A549 (cell line): Measurements from ENCODE around the gene ANXA2. TPM values are rescaled to one million over a fixed set of nuclear protein-coding genes. Genes with fewer than 3 reads are reported as not detected.
"Not testable (repeated sequence)": the region's sequence is repeated elsewhere in the genome, so short reads cannot be mapped to it uniquely, and the experiment has no call there.

ENCODE experiments used
- ATAC-seq, 2 experiments: fragments of 200-7000 bp in 1 of 2; fragments of >200 bp in 1 of 2; cut with Nextera tagmentation in 1 of 2; cut with Tn5 transposase in 1 of 2; 3 replicates each; pipeline versions ENCODE4 v1.8.0 to v1.9.1; 2018 to 2020; ENCODE audit warnings: mild to moderate bottlenecking in 1 of 2, moderate library complexity in 1 of 2
- CTCF ChIA-PET: fragments of 300-600 bp; sonication (Branson Sonifier 250); formaldehyde crosslinking; extraction: SDS; loops from one replicate; lab custom pipeline; 2021; ENCODE audit warnings: antibody characterized with exemption, inconsistent platforms; lab: Yijun Ruan, JAX
- POLR2A ChIA-PET: fragments of 350-600 bp; formaldehyde crosslinking; extraction: SDS; loops from one replicate; lab custom pipeline; 2021; ENCODE audit warnings: antibody characterized with exemption, inconsistent platforms; lab: Yijun Ruan, JAX
- DNase-seq, 2 experiments: peaks; one replicate each; pipeline versions ENCODE4 v3.0.0 to v3.0.0-alpha.2; 2011 to 2016; ENCODE audit warnings: low read depth in 1 of 2, low spot score in 1 of 2
- FAIRE-seq: peaks from 2 replicates; lab custom pipeline; 2011; peaks lifted over from hg19 to GRCh38; lab: Jason Lieb, UNC
- H3K27ac ChIP-seq, 2 experiments: fragments of >200 bp; sonication (Bioruptor Twin); formaldehyde crosslinking; 3 replicates each; pipeline ENCODE4 v1.5.1; 2016 to 2017
- H3K4me1 ChIP-seq: fragments of >200 bp; sonication (Bioruptor Twin); formaldehyde crosslinking; 3 replicates; pipeline ENCODE4 v1.6.1; 2016
- H3K4me2 ChIP-seq: fragments of >200 bp; sonication (Bioruptor Twin); formaldehyde crosslinking; 3 replicates; pipeline ENCODE4 v1.6.1; 2016
- H3K4me3 ChIP-seq: fragments of >200 bp; sonication (Bioruptor Twin); formaldehyde crosslinking; 3 replicates; pipeline ENCODE4 v1.5.1; 2016
- H3K9me3 ChIP-seq: fragments of >200 bp; sonication (Bioruptor Twin); formaldehyde crosslinking; 3 replicates; pipeline ENCODE4 v1.6.1; 2016
- BHLHE40 ChIP-seq: IDR thresholded peaks from 2 replicates; pipeline ENCODE4 v1.6.1; 2012; ENCODE audit warnings: low read depth, low read length, inconsistent platforms
- CTCF ChIP-seq: fragments of >200 bp; sonication (Bioruptor Twin); formaldehyde crosslinking; IDR thresholded peaks from 3 replicates; pipeline ENCODE4 v1.5.1; 2016
- FOSB ChIP-seq: fragments of 250-450 bp; sonication (Bioruptor Pico); IDR thresholded peaks from 2 replicates; pipeline ENCODE4 v1.5.0; 2020; ENCODE audit warnings: mild to moderate bottlenecking, moderate library complexity
- FOSL2 ChIP-seq, 2 experiments: fragments of 450-650 bp in 1 of 2; fragments of >200 bp in 1 of 2; sonication (Bioruptor Twin) in 1 of 2; formaldehyde crosslinking; IDR thresholded peaks; 2 replicates each; pipeline versions ENCODE4 v1.5.0 to v1.6.1; 2016 to 2020; ENCODE audit warnings: mild to moderate bottlenecking in 1 of 2, moderate library complexity in 1 of 2
- JUN ChIP-seq, 2 experiments: fragments of >200 bp; sonication (Bioruptor Twin); formaldehyde crosslinking; IDR thresholded peaks; 2 replicates in 1 of 2; 3 replicates in 1 of 2; pipeline ENCODE4 v1.6.1; 2016 to 2017
- JUNB ChIP-seq: fragments of >200 bp; sonication (Bioruptor Twin); formaldehyde crosslinking; IDR thresholded peaks from 2 replicates; pipeline ENCODE4 v1.6.1; 2016
- KDM1A ChIP-seq: fragments of 200-600 bp; sonication (generic); IDR thresholded peaks from 2 replicates; pipeline ENCODE4 v1.6.1; 2016; ENCODE audit warnings: low read depth, mild to moderate bottlenecking
- MAX ChIP-seq: IDR thresholded peaks from 2 replicates; pipeline ENCODE4 v1.6.1; 2012
- PBX3 ChIP-seq: IDR thresholded peaks from 2 replicates; pipeline ENCODE4 v1.6.1; 2012
- RAD21 ChIP-seq, 2 experiments: fragments of >200 bp in 1 of 2; sonication (Bioruptor Twin) in 1 of 2; formaldehyde crosslinking in 1 of 2; IDR thresholded peaks in 1 of 2; conservative IDR thresholded peaks in 1 of 2; 2 replicates in 1 of 2; 3 replicates in 1 of 2; pipeline ENCODE4 v1.6.1; 2012 to 2018; ENCODE audit warnings: inconsistent platforms in 1 of 2
- RCOR1 ChIP-seq: fragments of 150-350 bp; IDR thresholded peaks from 2 replicates; pipeline ENCODE4 v1.6.1; 2014; ENCODE audit warnings: antibody characterized with exemption, low read length, low read depth
- REST ChIP-seq: fragments of 200-600 bp; sonication (generic); IDR thresholded peaks from 2 replicates; pipeline ENCODE4 v1.6.1; 2016; ENCODE audit warnings: antibody characterized with exemption, mild to moderate bottlenecking, moderate library complexity
- SMC3 ChIP-seq: fragments of >200 bp; sonication (Bioruptor Twin); formaldehyde crosslinking; IDR thresholded peaks from 3 replicates; pipeline ENCODE4 v1.6.1; 2018; ENCODE audit warnings: inconsistent platforms
- SREBF2 ChIP-seq: fragments of 450-650 bp; IDR thresholded peaks from 2 replicates; pipeline ENCODE4 v1.6.1; 2014; ENCODE audit warnings: mild to moderate bottlenecking, moderate library complexity
- ZFP36 ChIP-seq: fragments of 450-650 bp; IDR thresholded peaks from 2 replicates; pipeline ENCODE4 v1.6.1; 2014; ENCODE audit warnings: borderline replicate concordance; ENCODE audit not compliant: partially characterized antibody
- WGBS: methylation state at CpG from one replicate; pipeline ENCODE4 v1.1.6; 2017; ENCODE audit errors: missing lambda C conversion rate; 5-methylcytosine and 5-hydroxymethylcytosine counted together
- polyA plus RNA-seq, 4 experiments: library from polyadenylated mRNA; depleted of rRNA in 3 of 4; stranded (reverse); fragments of >200 nt; fragmentation: RNase III in 1 of 4; extraction: RNeasy Plus Mini Kit Qiagen cat#74134 plus additional on column Dnase treatment in 1 of 4; gene quantifications; 2 replicates in 3 of 4; 3 replicates in 1 of 4; pipeline ENCODE4 v1.2.3, GENCODE V29; 2011 to 2017

ANXA2 gene
- polyA plus RNA-seq, 2 of the 4 experiments (the other 2 are of a cell fraction) = 4,707 to 5,746 TPM

- no peak for TF ChIP-seq PBX3
- no peak for TF ChIP-seq ZFP36
Observed at GRCh38 chr15:60362321-60363086, 35.3 kb downstream of the ANXA2 start (continued).

- peak in 1 of 2 experiments; percentile 81 for DNase-seq
- TF ChIP-seq RAD21 (conservative IDR thresholded peaks at IDR 0.05 in 1 of 2, IDR thresholded peaks at IDR 0.05 in 1 of 2) (peak; percentile 87 to 91), FOSB (CRISPR knock-in tag) (peak; percentile 49; the same call in 1 of the 2 replicates), SMC3 (peak; percentile 76), CTCF (peak; percentile 80), MAX (peak; percentile 49; the same call in 1 of the 2 replicates)
- ChIA-PET POLR2A (interaction anchor here (0.6 to 5.9 kb wide), 8 partner anchors 9 to 39 kb away, joined by 3 to 75 read pairs (median 5); partner anchors contain the start of gene ANXA2), CTCF (interaction anchor here (0.6 to 12.0 kb wide), 50 partner anchors 8 to 669 kb away, joined by 3 to 174 read pairs (median 4); partner anchors contain the start of genes ANXA2 and ICE2)
- 0 out of 3 replicates have a peak overlapping the region, but pooled peaks have one; percentile 1 for H3K4me3 ChIP-seq
- H3K27ac ChIP-seq = peak overlapping the region; percentile 75 to 86
- peaks cover 100% of the 10 kb centered on the region for H3K4me1 ChIP-seq
- not testable (repeated sequence) for H3K9me3 ChIP-seq, FAIRE-seq
- H3K4me2 ChIP-seq = peak overlapping the region; percentile 68
- 57% methylated on average over 10 of the region's 10 CpGs for WGBS
- ATAC-seq = peak; percentile 25 to 44; a peak in 5 of 6 replicates
Observed at GRCh38 chr15:60359738-60360137, 38.0 kb downstream of the ANXA2 start.

GRCh38 chr15:60358935-60359682 is 38.7 kb downstream of the ANXA2 start:
- POLR2A ChIA-PET = interaction anchor here (0.6 to 5.9 kb wide), 8 partner anchors 10 to 40 kb away, joined by 3 to 75 read pairs (median 4); partner anchors contain the start of gene ANXA2
- WGBS = 26% methylated on average over 10 of the region's 10 CpGs
- Histone ChIP-seq H3K4me2 (peak overlapping the region; percentile 68), H3K27ac (peak overlapping the region; percentile 75 to 86), H3K4me3 (0 out of 3 replicates have a peak overlapping the region, but pooled peaks have one; percentile 1)
- ATAC-seq = peak; percentile 4; a peak in 4 of 6 replicates
- TF ChIP-seq JUNB (peak; percentile 33; the same call in 1 of the 2 replicates), KDM1A (no peak), BHLHE40 (no peak), JUN (IDR thresholded peaks at IDR 0.05) (peak; percentile 9 to 51; a peak in 2 of 5 replicates), RCOR1 (no peak), RAD21 (conservative IDR thresholded peaks at IDR 0.05 in 1 of 2, IDR thresholded peaks at IDR 0.05 in 1 of 2) (no peak), MAX (0 out of 2 replicates have a peak, but pooled peaks have one; percentile 1), SREBF2 (no peak), REST (no peak), FOSL2 (IDR thresholded peaks at IDR 0.05) (peak; percentile 43; the same call in 1 of the 2 replicates), FOSL2 (CRISPR knock-in tag; IDR thresholded peaks at IDR 0.05) (peak; percentile 34; the same call in 1 of the 2 replicates)
- TF ChIP-seq, all 56 proteins: peak for 4
- no peaks in the 10 kb centered on the region for H3K9me3 ChIP-seq
- FAIRE-seq = peak; percentile 28
- DNase-seq = peak in 1 of 2 experiments; percentile 62
- CTCF ChIA-PET = interaction anchor here (0.6 to 12.0 kb wide), 48 partner anchors 8 to 668 kb away, joined by 3 to 174 read pairs (median 4); partner anchors contain the start of genes ANXA2 and ICE2
- peaks cover 100% of the 10 kb centered on the region for H3K4me1 ChIP-seq
